ENCODE data around the gene PRPF4.

PRPF4 gene

DNA sequence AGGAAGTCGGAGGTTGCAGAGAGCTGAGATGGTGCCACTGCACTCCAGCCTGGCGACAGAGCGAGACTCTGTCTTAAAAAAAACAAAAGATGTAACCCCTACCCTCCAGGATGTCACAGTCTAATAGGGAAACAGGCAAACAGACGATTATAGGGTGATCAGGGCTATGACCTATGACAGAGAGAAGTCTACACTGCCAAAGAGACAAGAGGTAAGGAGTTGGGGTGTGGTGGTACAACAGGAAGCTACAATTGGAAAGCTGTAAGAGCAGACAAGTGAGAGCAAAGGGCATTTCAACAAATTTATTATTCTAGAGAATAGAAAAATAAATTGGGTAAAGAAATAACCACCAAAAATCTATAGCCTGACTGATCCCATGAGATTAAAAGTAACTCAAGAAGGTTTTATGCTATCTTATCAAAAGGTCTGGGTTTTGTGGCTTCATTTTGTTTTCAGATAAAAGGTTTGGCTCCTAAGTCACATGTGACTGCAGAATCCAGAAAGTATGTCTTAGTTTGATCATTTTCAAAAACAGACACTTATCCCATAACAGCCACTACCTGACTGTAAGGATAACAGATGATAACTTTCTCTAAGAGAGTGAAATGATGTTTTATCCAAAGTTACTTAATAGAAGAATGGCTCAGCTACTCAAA lies 7.4 kb upstream of the PRPF4 start:
- no peak overlapping the region for H3K4me3 ChIP-seq (ENCODE audit: low read depth, low read length)
- DNase-seq (ENCODE audit: low read depth) = no peak
- no peak for TF ChIP-seq CTCF (IDR thresholded peaks at IDR 0.05; ENCODE audit: insufficient read depth, low read depth, low read length, missing control alignments)

- DNase-seq (ENCODE audit: low read depth) = no peak
- H3K4me3 ChIP-seq (ENCODE audit: low read depth, low read length) = no peak overlapping the region
- no peak for TF ChIP-seq CTCF (IDR thresholded peaks at IDR 0.05; ENCODE audit: insufficient read depth, low read depth, low read length, missing control alignments)
Measured at GRCh38 chr9:113269355-113269754, 6.1 kb upstream of the PRPF4 start.

GRCh38 chr9:113269871-113270270 lies 5.6 kb upstream of the PRPF4 start:
- no peak for TF ChIP-seq CTCF (IDR thresholded peaks at IDR 0.05; ENCODE audit: insufficient read depth, low read depth, low read length, missing control alignments)
- H3K4me3 ChIP-seq (ENCODE audit: low read depth, low read length) = no peak overlapping the region
- no peak for DNase-seq (ENCODE audit: low read depth)

DNA sequence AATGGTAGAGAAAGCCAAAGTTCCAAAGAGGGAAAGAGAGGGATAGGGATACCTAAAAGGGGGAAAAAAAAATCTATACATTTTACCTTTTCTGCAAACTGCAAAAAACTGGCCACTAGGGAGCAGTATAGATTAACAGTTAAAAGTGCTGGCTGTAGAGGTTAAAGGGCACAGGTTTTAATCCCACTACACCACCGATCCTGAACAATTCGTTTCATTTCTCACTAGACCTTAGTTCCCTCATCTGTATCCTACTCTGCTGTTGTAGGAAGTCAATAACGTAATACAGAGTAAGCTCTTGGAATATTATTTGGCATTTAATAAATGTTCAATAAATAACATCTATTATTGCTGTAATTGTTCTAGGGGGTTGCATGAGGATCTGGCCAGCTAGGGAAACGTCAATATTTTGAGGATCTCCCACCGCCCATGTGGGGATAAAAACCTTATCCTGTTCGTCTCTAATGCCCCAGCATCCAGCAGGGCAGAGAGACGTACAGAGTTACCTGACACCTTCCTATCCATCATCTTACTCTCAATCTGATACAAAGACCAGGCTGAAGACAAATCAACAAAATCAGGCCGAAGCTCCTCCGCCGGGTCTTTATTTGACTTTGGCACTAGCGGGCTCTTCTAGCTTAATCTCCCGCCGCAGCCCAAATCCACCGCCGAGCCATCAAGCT lies 843 bp upstream of the PRPF4 start:
- TF ChIP-seq CTCF (IDR thresholded peaks at IDR 0.05; ENCODE audit: insufficient read depth, low read depth, low read length, missing control alignments) = peak; percentile 58
- peak; percentile 69 for DNase-seq (ENCODE audit: low read depth)
- peak overlapping the region; percentile 73 for H3K4me3 ChIP-seq (ENCODE audit: low read depth, low read length)

GRCh38 chr9:113278840-113279239 lies 3.4 kb downstream of the PRPF4 start:
- DNase-seq (ENCODE audit: low read depth) = no peak
- H3K4me3 ChIP-seq (ENCODE audit: low read depth, low read length) = no peak overlapping the region
- no peak for TF ChIP-seq CTCF (IDR thresholded peaks at IDR 0.05; ENCODE audit: insufficient read depth, low read depth, low read length, missing control alignments)

DNA sequence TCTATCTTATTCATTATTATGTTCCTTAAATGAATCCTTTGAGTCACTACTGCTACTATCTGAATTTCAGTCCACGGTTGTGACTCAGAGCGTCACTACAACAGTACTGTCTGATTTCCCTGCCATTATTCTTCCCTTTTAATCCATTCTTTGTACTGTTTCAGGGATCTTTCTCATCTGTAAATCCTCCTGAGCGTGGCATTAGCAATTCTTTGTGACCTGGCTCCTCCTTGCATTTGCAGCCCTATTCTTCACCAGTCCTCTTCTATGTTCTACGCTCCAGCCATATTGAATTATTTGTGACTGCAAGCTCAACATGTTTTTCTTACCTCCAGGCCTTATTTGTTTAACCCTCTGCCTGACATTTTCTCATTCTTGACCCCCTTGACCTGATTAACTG lies 5.9 kb downstream of the PRPF4 start:
- H3K4me3 ChIP-seq (ENCODE audit: low read depth, low read length) = no peak overlapping the region
- no peak for DNase-seq (ENCODE audit: low read depth)
- no peak for TF ChIP-seq CTCF (IDR thresholded peaks at IDR 0.05; ENCODE audit: insufficient read depth, low read depth, low read length, missing control alignments)

GRCh38 chr9:113289091-113289490 lies 13.6 kb downstream of the PRPF4 start:
- DNase-seq (ENCODE audit: low read depth) = no peak
- TF ChIP-seq CTCF (IDR thresholded peaks at IDR 0.05; ENCODE audit: insufficient read depth, low read depth, low read length, missing control alignments) = no peak
- no peak overlapping the region for H3K4me3 ChIP-seq (ENCODE audit: low read depth, low read length)
